Head of caudate nucleus (tissue), 42 donors: Measurements from ENCODE around the gene RTEL1.

Experiments used
- DNase-seq, 42 donors: peaks; one replicate each; pipeline versions ENCODE4 v3.0.0 to v3.0.0-alpha.2; 2020 to 2021; ENCODE audit warnings: mixed read lengths in 7 of 42
- intact Hi-C: fragments of 100-400 bp; cut with DNase I; formaldehyde crosslinking; loops from one replicate; pipeline ENCODE4 v1.15.0; 2022

RTEL1 gene

DNA sequence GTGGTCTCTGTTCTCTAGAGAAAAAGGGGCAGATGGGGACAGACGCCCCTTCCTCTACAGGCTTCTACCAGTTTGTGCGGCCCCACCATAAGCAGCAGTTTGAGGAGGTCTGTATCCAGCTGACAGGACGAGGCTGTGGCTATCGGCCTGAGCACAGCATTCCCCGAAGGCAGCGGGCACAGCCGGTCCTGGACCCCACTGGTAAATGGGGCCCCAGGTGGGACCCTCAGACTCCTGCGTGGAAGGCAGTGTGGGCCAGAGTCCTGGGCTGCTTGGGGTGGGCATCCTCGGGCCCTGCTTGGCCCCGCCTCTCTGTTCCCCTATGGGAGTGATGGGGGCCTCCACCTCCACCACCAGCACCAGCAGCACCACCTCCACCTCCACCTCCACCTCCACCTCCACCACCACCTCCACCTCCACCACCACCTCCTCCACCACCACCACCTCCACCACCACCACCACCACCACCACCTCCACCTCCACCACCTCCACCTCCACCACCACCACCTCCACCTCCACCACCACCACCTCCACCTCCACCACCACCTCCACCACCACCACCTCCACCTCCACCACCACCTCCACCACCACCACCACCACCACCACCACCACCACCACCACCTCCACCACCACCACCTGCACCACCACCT lies 35.1 kb downstream of the RTEL1 start:
- intact Hi-C loops: no loop called here
- no peak for DNase-seq

DNA sequence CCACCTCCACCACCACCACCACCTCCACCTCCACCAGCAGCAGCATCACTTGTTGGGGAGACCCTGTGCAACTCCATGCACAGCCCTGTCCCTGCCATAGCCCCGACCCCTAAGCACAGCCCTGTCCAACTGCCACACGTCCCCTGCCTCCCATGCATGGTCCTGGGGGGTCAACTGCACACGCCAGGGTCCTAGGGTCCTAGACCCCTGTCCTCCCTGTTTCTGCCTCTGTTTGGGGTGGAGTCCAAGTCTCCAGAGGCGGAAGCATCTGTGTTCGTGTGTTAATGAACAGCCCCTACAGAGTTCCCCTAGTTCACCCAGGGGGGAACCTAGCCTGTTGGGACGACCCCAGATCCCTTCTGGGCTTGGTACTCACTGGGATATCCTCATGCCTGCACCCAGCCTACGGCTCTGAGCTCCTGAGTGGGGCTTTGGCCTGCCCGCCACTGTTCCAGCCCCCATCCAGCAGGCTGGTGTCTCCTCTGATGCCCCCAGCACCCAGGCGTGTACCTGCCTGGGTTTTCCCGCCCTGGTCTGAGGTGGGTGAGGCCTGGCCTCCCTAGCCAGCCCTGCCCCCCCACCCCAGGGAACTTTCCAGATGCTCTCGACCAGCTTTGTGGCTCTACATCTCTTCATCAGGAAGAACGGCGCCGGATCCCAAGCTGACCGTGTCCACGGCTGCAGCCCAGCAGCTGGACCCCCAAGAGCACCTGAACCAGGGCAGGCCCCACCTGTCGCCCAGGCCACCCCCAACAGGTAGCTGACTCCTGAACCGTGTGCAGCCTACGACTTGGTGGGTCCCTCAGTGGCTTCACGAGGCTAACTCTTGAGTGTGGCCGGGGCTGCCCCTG lies 35.8 kb downstream of the RTEL1 start:
- peak in 1 of 42 donors; percentile 5 for DNase-seq
- intact Hi-C loops: no loop called here

DNA sequence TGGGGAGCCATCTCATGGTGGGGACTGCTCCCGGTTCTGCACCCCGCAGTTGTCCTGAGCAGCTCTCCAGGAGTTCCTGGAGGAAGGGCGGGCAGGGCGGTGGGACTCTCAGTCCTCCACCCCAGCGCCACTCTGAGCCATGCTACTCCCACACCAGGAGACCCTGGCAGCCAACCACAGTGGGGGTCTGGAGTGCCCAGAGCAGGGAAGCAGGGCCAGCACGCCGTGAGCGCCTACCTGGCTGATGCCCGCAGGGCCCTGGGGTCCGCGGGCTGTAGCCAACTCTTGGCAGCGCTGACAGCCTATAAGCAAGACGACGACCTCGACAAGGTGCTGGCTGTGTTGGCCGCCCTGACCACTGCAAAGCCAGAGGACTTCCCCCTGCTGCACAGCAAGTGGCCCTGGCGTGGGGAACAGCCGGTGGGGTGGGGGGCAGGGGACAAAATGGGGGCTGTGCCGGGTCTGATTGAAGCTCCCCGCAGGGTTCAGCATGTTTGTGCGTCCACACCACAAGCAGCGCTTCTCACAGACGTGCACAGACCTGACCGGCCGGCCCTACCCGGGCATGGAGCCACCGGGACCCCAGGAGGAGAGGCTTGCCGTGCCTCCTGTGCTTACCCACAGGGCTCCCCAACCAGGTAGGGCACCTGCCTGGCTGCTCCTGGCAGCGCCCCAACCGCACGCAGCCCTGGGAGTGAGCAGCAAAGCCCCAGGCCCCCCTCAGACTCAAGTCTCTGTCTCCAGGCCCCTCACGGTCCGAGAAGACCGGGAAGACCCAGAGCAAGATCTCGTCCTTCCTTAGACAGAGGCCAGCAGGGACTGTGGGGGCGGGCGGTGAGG lies 36.7 kb downstream of the RTEL1 start:
- intact Hi-C loops: no loop called here

DNA sequence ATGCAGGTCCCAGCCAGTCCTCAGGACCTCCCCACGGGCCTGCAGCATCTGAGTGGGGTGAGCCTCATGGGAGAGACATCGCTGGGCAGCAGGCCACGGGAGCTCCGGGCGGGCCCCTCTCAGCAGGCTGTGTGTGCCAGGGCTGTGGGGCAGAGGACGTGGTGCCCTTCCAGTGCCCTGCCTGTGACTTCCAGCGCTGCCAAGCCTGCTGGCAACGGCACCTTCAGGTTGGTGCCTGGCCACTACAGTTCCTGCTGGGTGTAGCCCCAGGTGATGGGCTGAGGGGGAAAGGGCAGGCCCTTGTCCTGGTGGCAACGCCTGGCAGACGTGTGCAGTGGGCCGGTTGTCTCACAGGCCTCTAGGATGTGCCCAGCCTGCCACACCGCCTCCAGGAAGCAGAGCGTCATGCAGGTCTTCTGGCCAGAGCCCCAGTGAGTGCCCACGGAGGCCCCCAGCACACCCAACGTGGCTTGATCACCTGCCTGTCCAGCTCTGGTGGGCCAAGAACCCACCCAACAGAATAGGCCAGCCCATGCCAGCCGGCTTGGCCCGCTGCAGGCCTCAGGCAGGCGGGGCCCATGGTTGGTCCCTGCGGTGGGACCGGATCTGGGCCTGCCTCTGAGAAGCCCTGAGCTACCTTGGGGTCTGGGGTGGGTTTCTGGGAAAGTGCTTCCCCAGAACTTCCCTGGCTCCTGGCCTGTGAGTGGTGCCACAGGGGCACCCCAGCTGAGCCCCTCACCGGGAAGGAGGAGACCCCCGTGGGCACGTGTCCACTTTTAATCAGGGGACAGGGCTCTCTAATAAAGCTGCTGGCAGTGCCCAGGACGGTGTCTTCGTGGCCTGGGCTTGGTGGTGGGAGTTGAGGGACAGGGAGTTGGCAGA lies 37.6 kb downstream of the RTEL1 start:
- DNase-seq: peak in 1 of 42 donors; percentile 1
- intact Hi-C loops: no loop called here

More for the DNA sequence above, 36.7 kb downstream of the RTEL1 start:
- DNase-seq: peak in 1 of 42 donors; percentile 4

DNA sequence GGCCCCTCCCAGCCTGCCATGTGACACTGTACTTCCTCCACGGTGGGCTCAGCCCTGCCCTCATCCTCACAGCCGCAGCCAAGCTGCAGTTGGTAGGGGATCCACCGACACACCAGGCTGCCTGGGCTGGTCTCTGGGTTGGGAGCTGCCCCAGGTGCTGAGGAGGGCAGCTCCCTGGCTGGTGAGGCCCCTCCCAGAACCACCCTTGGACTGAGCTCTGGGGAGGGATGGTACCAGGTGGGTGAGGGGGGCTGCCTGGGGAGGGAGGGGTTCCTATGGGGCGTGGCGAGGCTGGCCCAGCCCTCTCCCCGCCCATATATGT lies 38.2 kb downstream of the RTEL1 start:
- peak in 1 of 42 donors; percentile 2 for DNase-seq
- intact Hi-C loops: no loop called here

DNA sequence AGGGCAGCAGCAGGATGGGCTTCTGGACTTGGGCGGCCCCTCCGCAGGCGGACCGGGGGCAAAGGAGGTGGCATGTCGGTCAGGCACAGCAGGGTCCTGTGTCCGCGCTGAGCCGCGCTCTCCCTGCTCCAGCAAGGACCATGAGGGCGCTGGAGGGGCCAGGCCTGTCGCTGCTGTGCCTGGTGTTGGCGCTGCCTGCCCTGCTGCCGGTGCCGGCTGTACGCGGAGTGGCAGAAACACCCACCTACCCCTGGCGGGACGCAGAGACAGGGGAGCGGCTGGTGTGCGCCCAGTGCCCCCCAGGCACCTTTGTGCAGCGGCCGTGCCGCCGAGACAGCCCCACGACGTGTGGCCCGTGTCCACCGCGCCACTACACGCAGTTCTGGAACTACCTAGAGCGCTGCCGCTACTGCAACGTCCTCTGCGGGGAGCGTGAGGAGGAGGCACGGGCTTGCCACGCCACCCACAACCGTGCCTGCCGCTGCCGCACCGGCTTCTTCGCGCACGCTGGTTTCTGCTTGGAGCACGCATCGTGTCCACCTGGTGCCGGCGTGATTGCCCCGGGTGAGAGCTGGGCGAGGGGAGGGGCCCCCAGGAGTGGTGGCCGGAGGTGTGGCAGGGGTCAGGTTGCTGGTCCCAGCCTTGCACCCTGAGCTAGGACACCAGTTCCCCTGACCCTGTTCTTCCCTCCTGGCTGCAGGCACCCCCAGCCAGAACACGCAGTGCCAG lies 38.7 kb downstream of the RTEL1 start, which contains the start of gene TNFRSF6B:
TNFRSF6B (plus strand) TSS at position 25 of the 729 bp plus-strand sequence; CDS start at position 141, 116 bp downstream.
- intact Hi-C loops: no loop called here
- DNase-seq: peak in 6 of 42 donors; percentile 8 to 56 (median 36)

DNA sequence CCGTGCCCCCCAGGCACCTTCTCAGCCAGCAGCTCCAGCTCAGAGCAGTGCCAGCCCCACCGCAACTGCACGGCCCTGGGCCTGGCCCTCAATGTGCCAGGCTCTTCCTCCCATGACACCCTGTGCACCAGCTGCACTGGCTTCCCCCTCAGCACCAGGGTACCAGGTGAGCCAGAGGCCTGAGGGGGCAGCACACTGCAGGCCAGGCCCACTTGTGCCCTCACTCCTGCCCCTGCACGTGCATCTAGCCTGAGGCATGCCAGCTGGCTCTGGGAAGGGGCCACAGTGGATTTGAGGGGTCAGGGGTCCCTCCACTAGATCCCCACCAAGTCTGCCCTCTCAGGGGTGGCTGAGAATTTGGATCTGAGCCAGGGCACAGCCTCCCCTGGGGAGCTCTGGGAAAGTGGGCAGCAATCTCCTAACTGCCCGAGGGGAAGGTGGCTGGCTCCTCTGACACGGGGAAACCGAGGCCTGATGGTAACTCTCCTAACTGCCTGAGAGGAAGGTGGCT lies 39.3 kb downstream of the RTEL1 start:
- intact Hi-C loops: no loop called here
- DNase-seq: peak in 2 of 42 donors; percentile 1 to 5

DNA sequence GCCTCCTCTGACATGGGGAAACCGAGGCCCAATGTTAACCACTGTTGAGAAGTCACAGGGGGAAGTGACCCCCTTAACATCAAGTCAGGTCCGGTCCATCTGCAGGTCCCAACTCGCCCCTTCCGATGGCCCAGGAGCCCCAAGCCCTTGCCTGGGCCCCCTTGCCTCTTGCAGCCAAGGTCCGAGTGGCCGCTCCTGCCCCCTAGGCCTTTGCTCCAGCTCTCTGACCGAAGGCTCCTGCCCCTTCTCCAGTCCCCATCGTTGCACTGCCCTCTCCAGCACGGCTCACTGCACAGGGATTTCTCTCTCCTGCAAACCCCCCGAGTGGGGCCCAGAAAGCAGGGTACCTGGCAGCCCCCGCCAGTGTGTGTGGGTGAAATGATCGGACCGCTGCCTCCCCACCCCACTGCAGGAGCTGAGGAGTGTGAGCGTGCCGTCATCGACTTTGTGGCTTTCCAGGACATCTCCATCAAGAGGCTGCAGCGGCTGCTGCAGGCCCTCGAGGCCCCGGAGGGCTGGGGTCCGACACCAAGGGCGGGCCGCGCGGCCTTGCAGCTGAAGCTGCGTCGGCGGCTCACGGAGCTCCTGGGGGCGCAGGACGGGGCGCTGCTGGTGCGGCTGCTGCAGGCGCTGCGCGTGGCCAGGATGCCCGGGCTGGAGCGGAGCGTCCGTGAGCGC lies 39.9 kb downstream of the RTEL1 start:
- no peak for DNase-seq
- intact Hi-C loops: no loop called here

DNA sequence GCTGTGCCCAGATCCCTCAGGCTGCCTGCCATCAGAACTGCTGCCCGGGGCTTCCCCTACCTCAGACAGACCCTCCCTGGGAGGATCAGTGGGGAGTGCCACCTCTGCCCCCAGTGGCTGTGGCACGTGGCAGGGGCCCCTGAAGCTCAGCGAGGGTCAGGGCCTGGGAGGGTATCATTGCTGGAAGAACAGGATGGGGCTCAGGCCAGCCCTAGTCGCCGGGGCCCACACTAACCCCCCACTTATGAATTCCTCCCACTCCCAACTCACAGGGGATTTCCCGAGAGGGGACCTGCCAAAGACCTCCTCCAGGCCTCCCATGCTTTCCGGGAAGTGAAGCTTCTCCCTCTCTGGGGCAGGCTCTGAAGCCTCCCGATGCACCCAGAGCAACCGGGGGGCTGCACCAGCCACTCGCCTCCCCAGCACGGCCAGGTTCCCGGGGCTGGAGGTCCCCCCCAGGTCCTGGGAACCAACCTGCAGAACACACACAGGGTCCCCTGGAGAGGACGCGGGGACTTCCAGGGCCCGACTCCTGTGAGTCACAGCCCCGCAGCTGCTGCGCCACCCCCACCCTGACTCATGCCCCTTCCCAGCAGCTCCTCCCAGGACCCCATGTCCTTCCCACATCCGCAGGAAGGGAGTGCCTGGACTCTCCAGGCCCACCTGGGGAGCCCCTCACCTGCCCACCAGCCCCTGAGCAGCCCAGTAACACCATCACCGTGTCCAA lies 40.8 kb downstream of the RTEL1 start:
- intact Hi-C loops: no loop called here
- peak in 26 of 42 donors; percentile 38 to 76 (median 54) for DNase-seq

DNA sequence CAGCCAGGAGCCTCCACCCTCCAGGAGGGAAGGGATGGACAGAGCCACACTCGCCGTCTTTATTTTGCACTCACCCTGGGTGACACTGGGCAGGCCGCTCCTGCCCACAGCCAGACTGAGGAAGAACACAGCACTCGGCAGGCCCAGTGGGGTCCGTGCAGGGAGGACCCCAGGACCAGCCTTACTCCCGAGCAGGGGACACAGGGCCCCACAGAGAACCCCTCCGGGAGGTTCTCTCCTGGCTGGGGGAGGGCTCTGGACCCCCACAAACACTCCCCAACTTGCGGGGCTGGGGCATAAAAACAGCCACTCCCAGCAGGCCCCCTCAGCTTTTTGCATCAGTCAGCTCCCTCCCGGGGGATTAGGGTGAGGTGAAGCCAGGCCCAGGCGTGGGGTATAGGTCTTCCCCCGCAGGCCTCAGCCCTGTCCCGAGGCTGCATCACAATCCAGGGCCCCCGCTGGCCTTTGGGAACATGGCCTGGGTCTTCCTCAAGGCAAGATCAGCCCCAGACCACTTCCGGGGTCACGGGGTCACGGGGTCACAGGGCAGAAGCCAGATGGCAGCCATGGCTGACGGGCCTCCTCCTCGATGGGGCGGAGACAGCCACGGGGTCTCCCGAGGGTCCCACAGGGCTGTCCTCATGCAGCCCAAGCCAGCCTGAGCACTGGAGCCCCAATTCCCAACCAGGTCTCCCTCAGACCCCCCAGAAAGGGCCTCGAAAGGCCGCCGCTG lies 41.5 kb downstream of the RTEL1 start:
- intact Hi-C loops: no loop called here
- peak in 2 of 42 donors; percentile 8 to 14 for DNase-seq

DNA sequence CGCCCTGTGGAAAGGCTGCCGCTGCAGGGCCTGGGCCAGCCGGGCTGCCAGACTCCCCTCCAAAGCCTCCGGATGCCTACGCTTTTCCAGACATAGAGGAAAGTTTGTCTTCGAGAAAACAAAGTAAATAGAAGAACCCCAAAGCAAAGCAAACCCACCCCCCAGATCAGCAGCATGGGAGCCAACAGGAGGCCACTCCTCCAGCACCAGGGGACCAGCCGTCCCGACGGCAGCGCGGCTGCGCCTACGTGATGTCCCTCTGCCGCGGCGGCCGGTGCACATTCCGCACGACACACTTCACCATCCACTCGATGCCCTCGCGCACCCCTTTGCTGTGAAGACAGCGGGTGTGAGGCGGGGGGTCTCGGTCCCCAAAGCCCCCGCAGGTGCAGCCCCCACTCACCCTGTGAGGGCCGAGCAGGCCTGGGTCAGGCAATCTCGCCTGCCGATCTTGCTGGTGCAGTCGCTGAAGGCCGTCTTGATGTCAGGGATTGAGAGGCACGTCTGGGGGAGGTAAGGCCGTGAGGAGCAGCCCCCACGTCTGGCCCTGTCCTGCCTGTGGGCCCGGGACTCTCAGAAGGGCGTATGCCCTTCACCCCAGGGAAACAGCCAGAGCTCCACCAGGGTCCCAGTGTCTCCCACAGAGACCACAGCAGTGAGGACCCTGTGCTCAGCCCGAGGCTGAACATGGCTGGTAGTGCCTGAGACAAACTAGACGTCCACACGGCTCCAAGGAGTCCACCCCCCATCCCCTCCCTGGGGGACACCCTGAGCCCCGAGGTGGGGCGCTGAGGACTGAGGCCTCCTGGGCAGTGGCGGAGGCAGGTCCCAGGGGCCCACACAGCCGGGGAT lies 42.3 kb downstream of the RTEL1 start:
- peak in 2 of 42 donors; percentile 8 to 9 for DNase-seq
- intact Hi-C loops: no loop called here

DNA sequence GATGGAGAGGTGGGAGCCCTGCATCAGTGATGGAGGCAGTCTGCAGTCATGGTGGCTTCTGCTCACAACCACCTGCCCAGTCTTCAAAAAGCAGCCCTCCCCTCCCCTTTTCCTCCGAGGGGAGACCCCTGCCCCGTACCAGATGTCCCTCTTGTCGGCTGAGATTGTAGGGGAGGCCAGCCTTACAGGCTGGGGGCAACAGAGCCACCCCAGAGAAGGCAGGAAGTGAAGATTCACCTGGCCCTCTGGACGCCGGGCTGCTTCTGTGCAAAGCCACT lies 42.9 kb downstream of the RTEL1 start:
- peak in 1 of 42 donors; percentile 28 for DNase-seq
- intact Hi-C loops: no loop called here

DNA sequence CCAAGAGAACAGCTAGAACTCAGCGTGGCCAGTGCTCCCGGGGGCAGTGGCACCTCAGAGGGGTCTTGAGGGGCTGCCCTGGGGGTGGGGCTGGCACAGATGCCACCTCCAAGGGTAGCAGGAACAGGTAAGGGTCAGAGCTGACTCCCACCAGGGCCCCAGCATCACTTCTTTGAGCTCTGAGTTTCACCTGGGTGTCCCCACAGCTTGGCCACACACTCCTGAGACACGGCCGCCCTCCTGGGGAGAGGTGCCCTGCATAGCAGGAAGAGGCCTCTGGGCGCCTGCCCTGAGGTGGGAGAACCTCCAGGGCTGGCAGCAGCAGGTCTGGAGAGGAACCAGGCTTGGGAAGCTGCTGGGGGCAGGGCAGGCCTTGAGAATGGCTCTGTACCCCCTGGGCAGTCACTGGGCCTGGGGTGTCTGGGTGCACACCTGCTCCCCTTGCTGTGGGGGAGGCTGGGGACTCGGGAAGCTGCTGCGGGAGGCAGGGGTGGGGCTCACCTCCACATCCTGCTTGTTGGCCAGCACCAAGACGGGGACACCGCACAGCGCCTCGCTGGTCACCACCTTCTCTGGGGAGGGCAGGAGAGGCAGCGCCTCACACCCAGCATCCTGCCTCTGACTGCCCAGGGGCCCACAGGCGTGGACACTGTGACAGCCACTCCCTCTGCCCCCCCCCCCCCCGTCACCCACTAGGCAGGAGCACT lies 43.4 kb downstream of the RTEL1 start:
- intact Hi-C loops: no loop called here
- DNase-seq: peak in 3 of 42 donors; percentile 7 to 14 (median 13)

DNA sequence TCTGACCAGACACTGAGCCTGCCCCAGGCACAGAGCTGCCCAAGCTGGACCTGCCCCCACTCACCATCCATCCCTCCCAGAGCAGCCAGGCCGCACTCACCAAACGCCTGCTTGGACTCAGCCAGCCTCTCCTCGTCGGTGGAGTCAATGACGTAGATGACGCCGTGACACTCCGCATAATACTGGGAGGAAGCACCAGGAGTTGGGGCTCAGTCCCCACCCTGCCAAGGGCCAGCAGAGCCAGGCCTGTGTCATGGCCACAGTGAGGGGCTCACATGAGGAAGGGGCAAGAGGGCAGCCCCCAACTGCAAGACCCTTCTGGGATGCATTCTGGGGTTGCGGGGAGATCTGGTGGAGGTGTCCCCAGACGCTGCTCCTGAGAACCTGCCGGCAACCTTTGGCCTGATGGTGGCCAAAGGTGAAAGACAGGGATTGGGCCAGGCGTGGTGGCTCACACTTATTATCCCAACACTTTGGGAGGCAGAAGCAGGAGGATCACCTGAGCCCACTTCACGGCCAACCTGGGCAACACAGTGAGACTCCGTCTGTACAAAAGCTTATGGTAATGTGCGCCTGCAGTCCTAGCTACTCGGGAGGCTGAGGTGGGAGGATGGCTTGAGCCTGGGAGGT lies 44.0 kb downstream of the RTEL1 start:
- DNase-seq: peak in 2 of 42 donors; percentile 7 to 36
- intact Hi-C loops: no loop called here
